Fibroblast of skin of right biceps (primary cell): Measurements from ENCODE around the gene NTN1.

Experiments
- DNase-seq: peaks from one replicate; pipeline ENCODE4 v3.0.0-alpha.2; 2013

NTN1 gene

DNA sequence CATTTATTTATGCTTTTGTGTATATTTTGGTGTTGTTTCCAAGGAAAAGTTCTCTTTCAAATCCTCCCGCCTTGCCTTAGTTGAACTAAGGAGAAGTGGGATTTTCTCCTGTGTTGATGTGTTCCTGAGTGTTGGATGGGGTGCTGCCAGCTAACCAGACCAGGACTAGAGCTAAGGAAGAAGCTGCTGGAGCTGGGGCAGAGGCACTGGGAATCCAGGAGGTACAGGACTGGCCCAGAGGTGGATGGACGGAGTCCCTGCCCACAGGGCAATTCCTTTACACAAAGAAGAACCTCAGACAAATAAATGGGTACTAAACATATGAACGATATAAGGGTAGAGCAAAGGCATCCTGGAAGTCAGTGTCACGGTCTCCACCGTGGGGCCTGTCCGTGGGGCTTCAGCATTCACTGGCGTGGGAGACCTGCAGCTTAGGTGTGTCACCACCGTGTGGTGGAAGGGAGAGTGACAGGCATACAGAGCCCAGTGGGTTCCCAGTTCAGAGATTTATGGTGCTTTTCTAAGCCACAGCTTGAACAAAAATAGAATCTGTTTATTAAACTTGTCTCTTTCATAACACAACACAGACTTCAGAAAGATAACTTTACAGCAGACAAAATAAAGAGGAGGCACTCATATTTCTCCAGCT is 270.7 kb downstream of the NTN1 start:
- peak; percentile 21 for DNase-seq

DNA sequence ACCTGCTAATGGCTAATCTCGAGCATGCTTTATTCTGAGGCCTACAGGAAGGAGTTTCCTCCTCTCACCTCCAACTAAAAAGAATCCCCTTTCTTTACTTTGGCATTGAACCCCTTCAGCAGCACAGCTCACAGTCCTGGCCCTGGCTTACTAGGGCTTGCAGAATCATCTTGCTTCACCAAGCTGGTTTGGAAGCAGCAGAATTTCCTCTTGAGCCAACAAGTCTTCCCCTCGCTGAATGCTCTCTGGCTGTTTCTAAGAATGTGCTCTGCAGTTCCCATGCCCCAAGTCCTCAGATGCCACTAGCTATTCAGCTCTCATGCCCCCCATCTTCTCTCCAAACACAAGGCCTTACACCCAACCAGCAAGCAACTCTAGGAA is 271.2 kb downstream of the NTN1 start:
- DNase-seq, result no peak
